ENCODE measurements around the gene FAM222A. TPM values are rescaled to one million over a fixed set of nuclear protein-coding genes. Genes with fewer than 3 reads are reported as not detected.
A peak's percentile ranks its signal among the peaks of the same experiment; 100 is the strongest.

Gene FAM222A
- polyA plus RNA-seq, 2 of the 4 experiments (the other 2 are of a cell fraction): 0.98 to 3.2 TPM

DNA sequence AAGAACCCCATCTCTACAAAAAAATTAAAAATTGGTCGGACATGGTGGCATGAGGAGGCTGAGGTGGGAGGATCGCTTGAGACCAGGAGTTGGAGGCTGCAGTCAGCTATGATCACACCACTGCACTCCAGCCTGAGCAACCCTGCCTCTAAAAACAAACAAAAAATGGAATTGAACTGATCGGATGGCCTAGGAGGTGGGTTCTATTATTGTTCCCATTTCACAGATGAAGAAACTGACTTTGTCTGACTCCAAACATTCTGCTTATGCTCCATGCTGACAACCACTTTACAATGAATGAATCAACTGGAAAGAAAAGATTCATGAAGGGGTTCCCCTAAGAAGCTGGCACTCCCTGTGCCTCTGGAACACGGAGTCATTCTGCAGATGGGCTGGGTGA, 72.2 kb downstream of the FAM222A start:
- no peak overlapping the region for H3K27ac ChIP-seq
- FAIRE-seq: no peak

DNA sequence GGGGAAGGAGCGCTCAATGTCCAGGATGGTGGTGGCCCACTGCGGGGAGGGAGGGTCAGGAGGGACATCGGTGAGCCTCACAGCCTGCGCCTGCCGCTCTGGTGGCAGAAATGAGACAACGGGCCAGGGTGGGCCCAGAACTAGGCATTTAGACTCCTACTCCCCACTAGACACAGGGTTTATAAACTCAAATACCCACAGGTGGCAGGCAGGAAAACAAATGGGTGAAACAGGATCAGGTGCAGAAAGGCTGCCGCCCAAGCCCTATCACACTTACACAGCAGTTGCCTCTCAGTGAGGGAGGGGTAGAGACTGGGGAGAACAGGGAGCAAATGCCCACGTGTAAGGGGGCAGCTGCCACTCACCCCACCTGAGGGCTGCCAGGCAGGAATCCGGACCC, 73.2 kb downstream of the FAM222A start:
- Histone ChIP-seq H3K4me2 (no peak overlapping the region), H3K4me1 (no peaks in the 10 kb centered on the region), H3K9me3 (no peaks in the 10 kb centered on the region), H3K27ac (no peak overlapping the region), H3K4me3 (no peak overlapping the region)
- ChIA-PET POLR2A (no interaction called here), CTCF (interaction anchor here (0.9 to 3.5 kb wide), 4 partner anchors 11 to 189 kb away, joined by 3 to 10 read pairs (median 4); no protein-coding TSS in a partner anchor)
- no peak for FAIRE-seq
- WGBS (ENCODE audit: missing lambda C conversion rate): 65% methylated on average over 9 of the region's 9 CpGs
- ATAC-seq: no peak
- no peak for DNase-seq (ENCODE audit: low read depth in 1 of 2, low spot score in 1 of 2)
- no peak for TF ChIP-seq MAZ (IDR thresholded peaks at IDR 0.05; ENCODE audit: borderline replicate concordance, low read depth, low read length)
- TF ChIP-seq FOXS1 (CRISPR knock-in tag; IDR thresholded peaks at IDR 0.05): no peak
- TF ChIP-seq, protein P1, sequence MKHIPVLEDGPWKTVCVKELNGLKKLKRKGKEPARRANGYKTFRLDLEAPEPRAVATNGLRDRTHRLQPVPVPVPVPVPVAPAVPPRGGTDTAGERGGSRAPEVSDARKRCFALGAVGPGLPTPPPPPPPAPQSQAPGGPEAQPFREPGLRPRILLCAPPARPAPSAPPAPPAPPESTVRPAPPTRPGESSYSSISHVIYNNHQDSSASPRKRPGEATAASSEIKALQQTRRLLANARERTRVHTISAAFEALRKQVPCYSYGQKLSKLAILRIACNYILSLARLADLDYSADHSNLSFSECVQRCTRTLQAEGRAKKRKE (CRISPR knock-in tag; IDR thresholded peaks at IDR 0.05; ENCODE audit: low read depth): no peak

More for the DNA sequence above, 72.2 kb downstream of the FAM222A start:
- H3K9me3 ChIP-seq: 0 out of 3 replicates have a peak, but pooled peaks cover 6% of the 10 kb centered on the region
- H3K4me3 ChIP-seq: no peak overlapping the region
- ChIA-PET CTCF (interaction anchor here (1.0 to 3.5 kb wide), 2 partner anchors 10 to 188 kb away, joined by 4 to 10 read pairs; no protein-coding TSS in a partner anchor), POLR2A (no interaction called here)
- DNase-seq (ENCODE audit: low read depth in 1 of 2, low spot score in 1 of 2) (no peak), ATAC-seq (no peak)
- TF ChIP-seq POLR2A (IDR thresholded peaks at IDR 0.05; ENCODE audit: low read length) (no peak), ZC3H11A (IDR thresholded peaks at IDR 0.05) (no peak)
- TF ChIP-seq, protein P2, sequence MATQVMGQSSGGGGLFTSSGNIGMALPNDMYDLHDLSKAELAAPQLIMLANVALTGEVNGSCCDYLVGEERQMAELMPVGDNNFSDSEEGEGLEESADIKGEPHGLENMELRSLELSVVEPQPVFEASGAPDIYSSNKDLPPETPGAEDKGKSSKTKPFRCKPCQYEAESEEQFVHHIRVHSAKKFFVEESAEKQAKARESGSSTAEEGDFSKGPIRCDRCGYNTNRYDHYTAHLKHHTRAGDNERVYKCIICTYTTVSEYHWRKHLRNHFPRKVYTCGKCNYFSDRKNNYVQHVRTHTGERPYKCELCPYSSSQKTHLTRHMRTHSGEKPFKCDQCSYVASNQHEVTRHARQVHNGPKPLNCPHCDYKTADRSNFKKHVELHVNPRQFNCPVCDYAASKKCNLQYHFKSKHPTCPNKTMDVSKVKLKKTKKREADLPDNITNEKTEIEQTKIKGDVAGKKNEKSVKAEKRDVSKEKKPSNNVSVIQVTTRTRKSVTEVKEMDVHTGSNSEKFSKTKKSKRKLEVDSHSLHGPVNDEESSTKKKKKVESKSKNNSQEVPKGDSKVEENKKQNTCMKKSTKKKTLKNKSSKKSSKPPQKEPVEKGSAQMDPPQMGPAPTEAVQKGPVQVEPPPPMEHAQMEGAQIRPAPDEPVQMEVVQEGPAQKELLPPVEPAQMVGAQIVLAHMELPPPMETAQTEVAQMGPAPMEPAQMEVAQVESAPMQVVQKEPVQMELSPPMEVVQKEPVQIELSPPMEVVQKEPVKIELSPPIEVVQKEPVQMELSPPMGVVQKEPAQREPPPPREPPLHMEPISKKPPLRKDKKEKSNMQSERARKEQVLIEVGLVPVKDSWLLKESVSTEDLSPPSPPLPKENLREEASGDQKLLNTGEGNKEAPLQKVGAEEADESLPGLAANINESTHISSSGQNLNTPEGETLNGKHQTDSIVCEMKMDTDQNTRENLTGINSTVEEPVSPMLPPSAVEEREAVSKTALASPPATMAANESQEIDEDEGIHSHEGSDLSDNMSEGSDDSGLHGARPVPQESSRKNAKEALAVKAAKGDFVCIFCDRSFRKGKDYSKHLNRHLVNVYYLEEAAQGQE (IDR thresholded peaks at IDR 0.05): no peak
- TF ChIP-seq, protein P3, sequence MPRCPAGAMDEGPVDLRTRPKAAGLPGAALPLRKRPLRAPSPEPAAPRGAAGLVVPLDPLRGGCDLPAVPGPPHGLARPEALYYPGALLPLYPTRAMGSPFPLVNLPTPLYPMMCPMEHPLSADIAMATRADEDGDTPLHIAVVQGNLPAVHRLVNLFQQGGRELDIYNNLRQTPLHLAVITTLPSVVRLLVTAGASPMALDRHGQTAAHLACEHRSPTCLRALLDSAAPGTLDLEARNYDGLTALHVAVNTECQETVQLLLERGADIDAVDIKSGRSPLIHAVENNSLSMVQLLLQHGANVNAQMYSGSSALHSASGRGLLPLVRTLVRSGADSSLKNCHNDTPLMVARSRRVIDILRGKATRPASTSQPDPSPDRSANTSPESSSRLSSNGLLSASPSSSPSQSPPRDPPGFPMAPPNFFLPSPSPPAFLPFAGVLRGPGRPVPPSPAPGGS (IDR thresholded peaks at IDR 0.05): no peak
- H3K4me2 ChIP-seq: no peak overlapping the region
- 65% methylated on average over 4 of the region's 4 CpGs for WGBS (ENCODE audit: missing lambda C conversion rate)
- H3K4me1 ChIP-seq: no peaks in the 10 kb centered on the region

DNA sequence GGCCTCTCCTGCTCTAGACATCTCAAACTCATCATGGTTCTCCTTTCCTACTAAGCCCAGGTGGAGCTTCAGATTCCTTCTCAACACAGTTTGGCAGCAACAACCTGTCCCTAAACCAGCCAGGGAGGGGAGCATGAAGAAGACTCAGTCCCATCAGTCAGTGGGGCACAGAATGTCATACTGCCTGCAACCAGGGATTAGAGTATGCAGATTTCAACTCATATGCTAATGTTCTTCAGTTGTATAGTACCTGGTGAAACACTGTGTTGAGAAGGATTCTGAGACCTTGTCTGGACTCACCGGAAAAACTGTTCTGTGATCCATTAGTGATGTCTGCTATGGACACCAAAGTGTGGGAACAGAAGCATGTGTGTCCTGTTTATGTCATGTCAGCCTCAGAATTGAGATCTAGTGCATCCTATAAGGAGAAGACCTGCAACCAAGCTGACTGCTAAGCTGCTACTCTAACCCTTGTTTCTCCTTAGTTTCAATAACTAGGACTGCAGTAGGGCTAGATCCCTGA, 76.0 kb downstream of the FAM222A start:
- DNase-seq (ENCODE audit: low read depth in 1 of 2, low spot score in 1 of 2) (peak in 1 of 2 experiments; percentile 38), FAIRE-seq (no peak), ATAC-seq (no peak; a peak in 1 of 6 replicates)
- Histone ChIP-seq H3K4me1 (peaks cover 3% of the 10 kb centered on the region; the same call in 2 of the 3 replicates), H3K4me3 (no peak overlapping the region), H3K4me2 (no peak overlapping the region), H3K9me3 (no peaks in the 10 kb centered on the region), H3K27ac (no peak overlapping the region)
- ChIA-PET POLR2A (no interaction called here), CTCF (interaction anchor here (0.5 to 1.9 kb wide), 5 partner anchors 10 to 361 kb away, joined by 3 to 5 read pairs (median 3); no protein-coding TSS in a partner anchor)
- no peak for TF ChIP-seq ZNF302 (CRISPR knock-in tag; IDR thresholded peaks at IDR 0.05)
- no peak for TF ChIP-seq ESRRA (IDR thresholded peaks at IDR 0.05; ENCODE audit: borderline replicate concordance, low read length)
- TF ChIP-seq HOXA7 (CRISPR knock-in tag; IDR thresholded peaks at IDR 0.05): no peak
- TF ChIP-seq, protein P4, sequence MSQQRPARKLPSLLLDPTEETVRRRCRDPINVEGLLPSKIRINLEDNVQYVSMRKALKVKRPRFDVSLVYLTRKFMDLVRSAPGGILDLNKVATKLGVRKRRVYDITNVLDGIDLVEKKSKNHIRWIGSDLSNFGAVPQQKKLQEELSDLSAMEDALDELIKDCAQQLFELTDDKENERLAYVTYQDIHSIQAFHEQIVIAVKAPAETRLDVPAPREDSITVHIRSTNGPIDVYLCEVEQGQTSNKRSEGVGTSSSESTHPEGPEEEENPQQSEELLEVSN (IDR thresholded peaks at IDR 0.05; ENCODE audit: borderline replicate concordance, low read depth): no peak
- no peak for TF ChIP-seq CEBPB (IDR thresholded peaks at IDR 0.05)
- no peak for TF ChIP-seq POLR2A (IDR thresholded peaks at IDR 0.05; ENCODE audit: low read length)
- no peak for TF ChIP-seq FOSB (CRISPR knock-in tag; IDR thresholded peaks at IDR 0.05)
- no peak for TF ChIP-seq SREBF2 (IDR thresholded peaks at IDR 0.05)
- TF ChIP-seq FOSL2 (IDR thresholded peaks at IDR 0.05): no peak
- TF ChIP-seq FOSL2 (CRISPR knock-in tag; IDR thresholded peaks at IDR 0.05): no peak
- 4% methylated on average over 1 of the region's 1 CpG for WGBS (ENCODE audit: missing lambda C conversion rate)

All from A549 (cell line).